ENCODE results near the gene PAPSS1. TPM values are rescaled to one million over a fixed set of nuclear protein-coding genes. Genes with fewer than 3 reads are reported as not detected.

Gene PAPSS1
- total and polyA plus RNA-seq, 2 of the 8 experiments (the other 6 are each of a cell fraction or from before 2014, with no cell fraction given) = 79.2 to 98.5 TPM

DNA sequence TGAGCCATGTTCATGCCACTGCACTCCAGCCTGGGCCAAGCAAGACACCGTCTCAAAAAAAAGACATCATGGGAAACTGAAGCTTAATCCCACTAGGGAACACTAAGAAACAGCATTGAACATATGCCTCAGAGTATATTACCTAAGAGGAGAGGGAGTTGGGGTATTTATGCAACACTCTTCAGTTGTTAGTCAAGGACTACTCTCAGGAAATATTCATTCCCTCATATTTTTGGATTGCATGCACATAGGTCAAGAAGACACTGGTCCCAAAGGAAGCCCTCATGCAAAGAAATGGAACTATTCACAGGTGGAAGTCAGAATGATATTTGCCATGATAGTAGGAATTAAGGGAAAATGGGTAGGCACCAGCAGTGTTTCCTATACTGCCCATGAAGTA lies 22.8 kb upstream of the PAPSS1 start:
- WGBS, 2 experiments (ENCODE audit: extremely low coverage in 1 of 2, insufficient coverage in 1 of 2, insufficient read length in 1 of 2, insufficient replicate concordance in 2 of 2, low coverage in 1 of 2, low lambda C conversion rate in 2 of 2, missing lambda C conversion rate in 1 of 2) = 100% methylated on average over 1 of the region's 1 CpG; no CpG with 5 or more reads in 1 of the 2 experiments
- Histone ChIP-seq H3K14ac (ENCODE audit: insufficient read length) (no peak overlapping the region), H2BK20ac (ENCODE audit: low read length) (no peak overlapping the region), H4K91ac (replicated peaks; ENCODE audit: insufficient read length, low read length) (no peak overlapping the region), H3K79me1 (ENCODE audit: low read depth, low read length) (no peaks in the 10 kb centered on the region), H3K23me2 (ENCODE audit: low read depth, low read length) (no peaks in the 10 kb centered on the region), H3K4ac (replicated peaks; ENCODE audit: insufficient read length, low read depth, low read length) (no peak overlapping the region), H3K9ac (replicated peaks in 1 of 4; ENCODE audit: extremely low read depth in 1 of 4, low read depth in 3 of 4, low read length in 3 of 4) (no peak overlapping the region), H3K4me3 (ENCODE audit: extremely low read depth in 1 of 4, insufficient read depth in 2 of 4, low read depth in 3 of 4, low read length in 4 of 4) (no peak overlapping the region), H3K23ac (ENCODE audit: insufficient read length) (no peak overlapping the region), H4K5ac (ENCODE audit: insufficient read length, low read depth, low read length) (no peak overlapping the region), H3K18ac (ENCODE audit: extremely low read depth, low read length) (no peak overlapping the region), H3K56ac (replicated peaks; ENCODE audit: insufficient read length, low read depth, low read length) (no peak overlapping the region), H3K79me2 (ENCODE audit: control insufficient read depth in 1 of 2, insufficient read depth in 2 of 2, low read length in 2 of 2) (no peaks in the 10 kb centered on the region), H2BK5ac (ENCODE audit: low read depth, low read length) (no peak overlapping the region), H4K8ac (ENCODE audit: extremely low read depth, insufficient read depth, low read length) (no peak overlapping the region), H3K4me1 (replicated peaks in 1 of 4; ENCODE audit: control insufficient read depth in 3 of 4, insufficient read depth in 4 of 4, low read length in 3 of 4) (peaks cover 0 to 7% (median 0%) of the 10 kb centered on the region in 4 experiments; a peak in 1 of 7 replicates), H3K27me3 (replicated peaks in 1 of 4; ENCODE audit: control insufficient read depth in 3 of 4, extremely low read depth in 1 of 4, insufficient read depth in 3 of 4, low read length in 3 of 4) (peaks cover 0 to 2% (median 0%) of the 10 kb centered on the region in 4 experiments; a peak in 1 of 7 replicates), H2BK12ac (ENCODE audit: low read depth, low read length) (no peak overlapping the region), H4K20me1 (replicated peaks in 1 of 2; ENCODE audit: control insufficient read depth in 1 of 2, insufficient read depth in 2 of 2, low read length in 2 of 2) (no peaks in the 10 kb centered on the region), H2BK15ac (ENCODE audit: low read length) (no peak overlapping the region), H3K36me3 (ENCODE audit: control insufficient read depth in 2 of 4, insufficient read depth in 4 of 4, low read length in 3 of 4) (no peaks in the 10 kb centered on the region), H3K9me3 (ENCODE audit: insufficient read depth in 2 of 2, low read depth in 1 of 2, low read length in 1 of 2) (no peaks in the 10 kb centered on the region; a peak in 1 of 4 replicates), H2BK120ac (replicated peaks; ENCODE audit: low read depth, low read length) (no peak overlapping the region), H2AFZ (ENCODE audit: low read length) (no peak overlapping the region), H3K27ac (ENCODE audit: low read depth, low read length) (no peak overlapping the region), H2AK5ac (ENCODE audit: low read depth, low read length) (no peak overlapping the region), H3K4me2 (ENCODE audit: insufficient read depth in 1 of 2, low read depth in 2 of 2, low read length in 2 of 2) (no peak overlapping the region)
- DNase-seq (ENCODE audit: low read depth in 1 of 2, low spot score in 2 of 2) (no peak), FAIRE-seq (no peak)
- TF ChIP-seq TBP (IDR thresholded peaks at IDR 0.05; ENCODE audit: low read depth, low read length) (no peak), SUZ12 (IDR thresholded peaks at IDR 0.05; ENCODE audit: low read length) (no peak), SP4 (IDR thresholded peaks at IDR 0.05; ENCODE audit: low read length) (no peak), BRCA1 (IDR thresholded peaks at IDR 0.05; ENCODE audit: low read depth, low read length) (no peak), EGR1 (IDR thresholded peaks at IDR 0.05; ENCODE audit: borderline replicate concordance, low read depth, low read length) (no peak), CBX5 (IDR thresholded peaks at IDR 0.05; ENCODE audit: low read depth, low read length) (no peak), GABPA (IDR thresholded peaks at IDR 0.05; ENCODE audit: borderline replicate concordance, insufficient read depth, low read length) (no peak), TAF1 (IDR thresholded peaks at IDR 0.05; ENCODE audit: low read depth, low read length) (no peak), CHD2 (IDR thresholded peaks at IDR 0.05; ENCODE audit: low read length) (no peak)
- POLR2A ChIA-PET (ENCODE audit: partially characterized antibody) = no interaction called here
- CTCF ChIA-PET (ENCODE audit: partially characterized antibody) = no interaction called here

All from H1 (cell line).